Neural progenitor cell (in vitro differentiated cells): ENCODE results near the gene PPP4R1. TPM values are rescaled to one million over a fixed set of nuclear protein-coding genes. Genes with fewer than 3 reads are reported as not detected.
"Not testable (repeated sequence)": the region's sequence is repeated elsewhere in the genome, so short reads cannot be mapped to it uniquely, and the experiment has no call there.

Experiments
- DNase-seq: peaks from one replicate; pipeline ENCODE4 v3.0.0-alpha.2; 2016; ENCODE audit warnings: low spot score
- H2AFZ ChIP-seq: fragments of 200-600 bp; sonication (generic); replicated peaks from 2 replicates; pipeline ENCODE4 v1.6.1; 2016; ENCODE audit warnings: antibody characterized with exemption
- H3F3A ChIP-seq: fragments of 200-600 bp; sonication (generic); 2 replicates; pipeline ENCODE4 v1.6.1; 2016; ENCODE audit warnings: antibody characterized with exemption, low read depth
- H3K27ac ChIP-seq: fragments of 200-600 bp; sonication (generic); 2 replicates; pipeline ENCODE4 v1.5.1; 2016; ENCODE audit warnings: mild to moderate bottlenecking
- H3K27me3 ChIP-seq: fragments of 200-600 bp; sonication (generic); 2 replicates; pipeline ENCODE4 v1.6.1; 2016; ENCODE audit warnings: mild to moderate bottlenecking, moderate library complexity
- H3K36me3 ChIP-seq: fragments of 200-600 bp; sonication (generic); 2 replicates; pipeline ENCODE4 v1.5.1; 2016
- H3K4me1 ChIP-seq: fragments of 200-600 bp; sonication (generic); 2 replicates; pipeline ENCODE4 v1.6.1; 2016; ENCODE audit warnings: mixed run types
- H3K4me2 ChIP-seq: fragments of 200-600 bp; sonication (generic); 2 replicates; pipeline ENCODE4 v1.6.1; 2016
- H3K4me3 ChIP-seq: fragments of 200-600 bp; sonication (generic); 2 replicates; pipeline ENCODE4 v1.5.1; 2016
- H3K79me2 ChIP-seq: fragments of 200-600 bp; sonication (generic); 2 replicates; pipeline ENCODE4 v1.6.1; 2016; ENCODE audit warnings: low read depth
- H3K9ac ChIP-seq: fragments of 200-600 bp; sonication (generic); 2 replicates; pipeline ENCODE4 v1.6.1; 2016
- H3K9me3 ChIP-seq: fragments of 200-600 bp; sonication (generic); 2 replicates; pipeline ENCODE4 v1.5.1; 2016; ENCODE audit warnings: low read depth
- H4K20me1 ChIP-seq: fragments of 200-600 bp; sonication (generic); 2 replicates; pipeline ENCODE4 v1.6.1; 2016; ENCODE audit warnings: low read depth
- H3K27ac Mint-ChIP-seq: 3 replicates; pipeline ENCODE4 v1.8.0; 2021; ENCODE audit warnings: mixed read lengths
- H3K27me3 Mint-ChIP-seq: 2 replicates; pipeline ENCODE4 v1.8.0; 2022; ENCODE audit warnings: low read depth, mild to moderate bottlenecking, inconsistent platforms, moderate library complexity, mixed read lengths; ENCODE audit not compliant: insufficient read depth
- H3K36me3 Mint-ChIP-seq: 3 replicates; pipeline ENCODE4 v1.8.0; 2021; ENCODE audit warnings: mixed read lengths
- H3K4me1 Mint-ChIP-seq: 3 replicates; pipeline ENCODE4 v1.8.0; 2021; ENCODE audit warnings: mixed read lengths
- H3K4me3 Mint-ChIP-seq: 3 replicates; pipeline ENCODE4 v1.8.0; 2021; ENCODE audit warnings: mild to moderate bottlenecking, moderate library complexity, mixed read lengths
- H3K9me3 Mint-ChIP-seq: 3 replicates; pipeline ENCODE4 v1.8.0; 2020; ENCODE audit warnings: mixed read lengths
- EZH2 ChIP-seq: fragments of 200-600 bp; sonication (generic); IDR thresholded peaks from 2 replicates; pipeline ENCODE4 v1.6.1; 2017; ENCODE audit warnings: antibody characterized with exemption, mild to moderate bottlenecking, moderate library complexity
- EZH2phosphoT487 ChIP-seq: fragments of 200-600 bp; sonication (generic); IDR thresholded peaks from 2 replicates; pipeline ENCODE4 v1.6.1; 2017; ENCODE audit warnings: antibody characterized with exemption
- total RNA-seq: library from RNA; depleted of rRNA; stranded (reverse); fragments of >200 nt; gene quantifications from 2 replicates; pipeline ENCODE4 v1.2.3, GENCODE V29; 2015; ENCODE audit warnings: low replicate concordance
- TF ChIP-seq, protein P1 (sequence below): fragments of 200-600 bp; sonication (generic); IDR thresholded peaks from 2 replicates; pipeline ENCODE4 v1.5.1; 2017; ENCODE audit warnings: antibody characterized with exemption, mild to moderate bottlenecking

Gene PPP4R1
- total RNA-seq, 1 donor from 2014 or later: 102 TPM

DNA sequence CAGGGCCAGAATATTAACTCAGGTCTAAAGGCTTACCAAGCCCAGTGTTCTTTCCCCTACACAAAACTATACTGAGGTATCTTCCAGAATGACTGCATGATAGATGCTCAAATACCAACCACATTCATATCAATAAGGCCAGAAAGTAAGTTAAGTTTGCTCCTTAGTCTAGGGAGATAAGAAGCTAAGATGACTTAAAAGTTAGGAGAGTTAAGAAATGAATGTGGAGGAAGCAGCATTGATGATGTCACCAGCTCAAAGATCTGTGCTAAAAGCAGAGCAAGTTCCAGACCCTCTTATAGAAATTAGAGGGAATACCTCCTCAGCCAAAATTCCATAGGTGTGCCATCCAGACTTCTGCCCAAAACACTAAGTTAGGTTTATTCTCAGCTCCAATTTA, 6.1 kb downstream of the PPP4R1 start:
- Mint-ChIP-seq H3K36me3 (peaks cover 51% of the 10 kb centered on the region), H3K9me3 (peaks cover 23% of the 10 kb centered on the region), H3K27ac (no peak overlapping the region), H3K4me1 (peaks cover 14% of the 10 kb centered on the region), H3K27me3 (peaks cover 2% of the 10 kb centered on the region), H3K4me3 (no peak overlapping the region)
- DNase-seq: no peak
- Histone ChIP-seq H3F3A (peaks cover 3% of the 10 kb centered on the region), H3K79me2 (peaks cover 100% of the 10 kb centered on the region), H4K20me1 (peaks cover 61% of the 10 kb centered on the region), H3K9me3 (peaks cover 1% of the 10 kb centered on the region), H3K36me3 (peaks cover 10% of the 10 kb centered on the region), H3K27ac (no peak overlapping the region), H3K9ac (no peak overlapping the region), H3K4me3 (no peak overlapping the region), H3K4me1 (peaks cover 10% of the 10 kb centered on the region), H3K4me2 (no peak overlapping the region), H3K27me3 (no peaks in the 10 kb centered on the region), H2AFZ (no peak overlapping the region)
- TF ChIP-seq, protein P1, sequence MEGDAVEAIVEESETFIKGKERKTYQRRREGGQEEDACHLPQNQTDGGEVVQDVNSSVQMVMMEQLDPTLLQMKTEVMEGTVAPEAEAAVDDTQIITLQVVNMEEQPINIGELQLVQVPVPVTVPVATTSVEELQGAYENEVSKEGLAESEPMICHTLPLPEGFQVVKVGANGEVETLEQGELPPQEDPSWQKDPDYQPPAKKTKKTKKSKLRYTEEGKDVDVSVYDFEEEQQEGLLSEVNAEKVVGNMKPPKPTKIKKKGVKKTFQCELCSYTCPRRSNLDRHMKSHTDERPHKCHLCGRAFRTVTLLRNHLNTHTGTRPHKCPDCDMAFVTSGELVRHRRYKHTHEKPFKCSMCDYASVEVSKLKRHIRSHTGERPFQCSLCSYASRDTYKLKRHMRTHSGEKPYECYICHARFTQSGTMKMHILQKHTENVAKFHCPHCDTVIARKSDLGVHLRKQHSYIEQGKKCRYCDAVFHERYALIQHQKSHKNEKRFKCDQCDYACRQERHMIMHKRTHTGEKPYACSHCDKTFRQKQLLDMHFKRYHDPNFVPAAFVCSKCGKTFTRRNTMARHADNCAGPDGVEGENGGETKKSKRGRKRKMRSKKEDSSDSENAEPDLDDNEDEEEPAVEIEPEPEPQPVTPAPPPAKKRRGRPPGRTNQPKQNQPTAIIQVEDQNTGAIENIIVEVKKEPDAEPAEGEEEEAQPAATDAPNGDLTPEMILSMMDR: no peak
- TF ChIP-seq EZH2phosphoT487: no peak
- no peak for TF ChIP-seq EZH2

DNA sequence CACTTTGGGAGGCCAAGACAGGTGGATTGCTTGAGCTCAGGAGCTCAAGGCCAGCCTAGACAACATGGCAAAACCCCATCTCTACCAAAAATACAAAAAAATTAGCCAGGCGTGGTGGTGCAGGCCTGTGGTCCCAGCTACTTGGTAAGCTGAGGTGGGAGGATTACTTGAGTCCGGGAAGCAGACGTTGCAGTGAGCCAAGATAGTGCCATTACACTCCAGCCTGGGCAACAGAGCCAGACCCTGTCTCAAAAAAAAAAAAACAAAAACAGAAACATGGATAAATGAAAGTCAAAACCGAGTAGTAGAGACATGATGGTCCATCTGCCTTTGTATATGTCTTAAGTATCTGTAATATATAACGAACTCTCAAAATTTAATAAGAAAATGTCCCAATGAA, 7.2 kb downstream of the PPP4R1 start:
- H3K36me3 Mint-ChIP-seq: peaks cover 54% of the 10 kb centered on the region
- not testable (repeated sequence) for H2AFZ ChIP-seq, H3K4me1 Mint-ChIP-seq, H3K27ac ChIP-seq, DNase-seq, H3K4me2 ChIP-seq, H3K4me3 Mint-ChIP-seq, H3K27me3 Mint-ChIP-seq, H3K4me3 ChIP-seq, H3K9me3 ChIP-seq, H3K27me3 ChIP-seq, H3F3A ChIP-seq, H3K4me1 ChIP-seq, H3K27ac Mint-ChIP-seq, H3K9ac ChIP-seq
- H4K20me1 ChIP-seq: peaks cover 49% of the 10 kb centered on the region
- peaks cover 10% of the 10 kb centered on the region for H3K36me3 ChIP-seq
- peaks cover 97% of the 10 kb centered on the region for H3K79me2 ChIP-seq
- peaks cover 28% of the 10 kb centered on the region for H3K9me3 Mint-ChIP-seq

DNA sequence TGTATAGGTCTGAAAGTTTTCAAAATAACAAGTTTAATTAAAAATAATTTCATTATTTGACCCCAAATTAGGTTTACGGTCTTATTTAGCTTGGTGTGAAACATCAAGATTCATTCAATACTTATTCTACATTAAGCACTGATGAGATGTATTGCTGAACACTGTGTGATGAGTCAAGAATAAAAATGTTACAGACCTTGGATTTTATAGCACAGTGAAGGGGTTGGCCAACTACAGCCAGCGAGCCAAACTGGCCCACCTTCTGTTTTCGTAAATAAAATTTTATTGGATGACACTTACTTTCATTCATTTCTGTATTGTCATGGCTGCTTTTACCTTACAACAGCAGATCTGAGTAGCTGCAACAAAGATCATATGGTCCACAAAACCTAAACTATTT, 8.3 kb downstream of the PPP4R1 start:
- H3K27ac Mint-ChIP-seq: no peak overlapping the region
- H3K9me3 Mint-ChIP-seq: peaks cover 32% of the 10 kb centered on the region
- Histone ChIP-seq H3K79me2 (peaks cover 96% of the 10 kb centered on the region), H3K4me1 (no peaks in the 10 kb centered on the region), H4K20me1 (peaks cover 40% of the 10 kb centered on the region), H2AFZ (no peak overlapping the region), H3K4me2 (no peak overlapping the region), H3F3A (no peaks in the 10 kb centered on the region), H3K9me3 (peaks cover 6% of the 10 kb centered on the region), H3K4me3 (no peak overlapping the region), H3K36me3 (peaks cover 10% of the 10 kb centered on the region), H3K27me3 (no peaks in the 10 kb centered on the region), H3K27ac (no peak overlapping the region), H3K9ac (no peak overlapping the region)
- H3K4me3 Mint-ChIP-seq: no peak overlapping the region
- TF ChIP-seq, protein P1: no peak
- TF ChIP-seq EZH2phosphoT487 (no peak), EZH2 (no peak)
- H3K36me3 Mint-ChIP-seq: peaks cover 53% of the 10 kb centered on the region
- H3K27me3 Mint-ChIP-seq: peaks cover 2% of the 10 kb centered on the region
- no peak for DNase-seq
- no peaks in the 10 kb centered on the region for H3K4me1 Mint-ChIP-seq

DNA sequence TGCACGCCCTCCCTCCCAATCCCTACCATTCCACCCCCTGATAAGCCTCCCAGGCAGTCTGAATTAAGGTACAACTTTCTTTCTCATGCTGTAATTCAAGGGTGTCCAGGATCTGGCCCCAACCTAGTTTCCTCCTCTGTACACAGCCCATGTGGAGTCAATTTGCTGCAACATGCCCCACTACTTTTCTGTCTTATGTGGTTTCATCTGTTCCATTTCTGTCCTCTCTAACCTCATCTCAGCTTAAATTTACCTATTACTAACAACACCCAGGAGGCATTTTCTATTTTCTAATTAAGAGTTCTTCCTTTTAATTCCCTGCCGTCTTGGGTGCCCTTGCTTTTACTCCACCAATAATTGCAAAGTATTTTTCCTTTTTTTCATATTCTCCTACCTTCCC, 10.0 kb downstream of the PPP4R1 start:
- TF ChIP-seq EZH2 (no peak), EZH2phosphoT487 (no peak)
- TF ChIP-seq, protein P1: no peak
- H3K9me3 ChIP-seq: peaks cover 16% of the 10 kb centered on the region
- DNase-seq: no peak
- no peak overlapping the region for H3K4me2 ChIP-seq
- H3K9me3 Mint-ChIP-seq: peaks cover 39% of the 10 kb centered on the region
- H3K4me3 Mint-ChIP-seq: no peak overlapping the region
- no peak overlapping the region for H3K9ac ChIP-seq
- H3K4me1 ChIP-seq: no peaks in the 10 kb centered on the region
- no peak overlapping the region for H3K27ac ChIP-seq
- peaks cover 3% of the 10 kb centered on the region for H3K36me3 ChIP-seq
- peaks cover 50% of the 10 kb centered on the region for H3K36me3 Mint-ChIP-seq
- H3K27me3 ChIP-seq: no peaks in the 10 kb centered on the region
- H3K79me2 ChIP-seq: peaks cover 96% of the 10 kb centered on the region
- H3K27me3 Mint-ChIP-seq: no peaks in the 10 kb centered on the region
- H3K4me1 Mint-ChIP-seq: no peaks in the 10 kb centered on the region
- H3K27ac Mint-ChIP-seq: no peak overlapping the region
- H3K4me3 ChIP-seq: no peak overlapping the region
- H4K20me1 ChIP-seq: peaks cover 23% of the 10 kb centered on the region
- H3F3A ChIP-seq: no peaks in the 10 kb centered on the region
- H2AFZ ChIP-seq: no peak overlapping the region
